ENCODE results near the gene TBX1. TPM values are rescaled to one million over a fixed set of nuclear protein-coding genes. Genes with fewer than 3 reads are reported as not detected.

Gene TBX1
- total RNA-seq, 1 experiment from 2014 or later = not detected

DNA sequence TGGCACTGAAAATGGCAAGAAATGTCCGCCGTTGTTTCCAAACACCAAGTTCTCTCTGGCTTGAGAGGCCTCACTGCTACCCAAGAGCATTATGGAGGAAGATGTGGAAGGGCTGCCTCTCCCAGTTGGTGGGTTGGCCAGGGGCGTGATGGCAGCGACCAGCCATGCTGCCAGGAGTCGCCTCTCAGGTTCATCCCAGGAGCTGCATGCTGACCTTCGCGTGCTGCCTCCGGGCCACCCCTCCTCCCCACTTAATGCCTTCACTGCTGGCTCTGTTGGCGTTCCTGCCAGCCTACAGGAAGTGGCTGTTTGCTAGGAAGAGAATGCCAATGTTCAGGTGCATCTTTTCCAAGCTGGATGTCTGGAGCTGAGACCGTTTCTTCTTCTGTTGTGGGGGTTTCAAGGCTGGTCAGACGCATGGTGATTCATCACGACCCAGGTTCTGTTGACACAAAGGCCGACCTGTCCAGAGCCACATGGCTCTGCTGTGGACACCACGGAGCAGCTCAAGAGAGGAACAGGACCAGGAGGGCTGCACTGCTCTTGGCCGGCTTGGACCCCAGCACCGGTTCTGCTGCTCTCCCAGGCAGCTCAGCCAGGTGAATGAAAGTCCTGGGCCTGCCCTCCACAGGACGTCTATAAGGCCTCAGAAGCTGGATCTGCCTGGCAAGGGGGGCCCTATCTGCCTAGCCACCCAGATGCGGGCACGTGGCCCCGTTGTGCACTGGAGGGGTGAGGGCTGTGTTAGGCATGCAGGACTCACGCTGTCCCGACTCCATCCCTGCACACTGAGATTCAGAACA, 25.1 kb downstream of the TBX1 start:
- H3K36me3 Mint-ChIP-seq (ENCODE audit: insufficient read depth, unreplicated experiment) = peaks cover 5% of the 10 kb centered on the region
- H3K27me3 Mint-ChIP-seq (ENCODE audit: unreplicated experiment) = no peaks in the 10 kb centered on the region
- no peaks in the 10 kb centered on the region for H3K4me1 Mint-ChIP-seq (ENCODE audit: low read depth, unreplicated experiment)
- DNase-seq = no peak
- no TSS peak for BruUV-seq (replicated peaks)
- CTCF ChIA-PET = no interaction called here
- no peak overlapping the region for H3K27ac Mint-ChIP-seq (ENCODE audit: unreplicated experiment)
- intact Hi-C loops (cut with micrococcal nuclease; ENCODE audit: unreplicated experiment) = no loop called here
- H3K4me3 Mint-ChIP-seq (ENCODE audit: low read depth, unreplicated experiment) = no peak overlapping the region
- TF ChIP-seq, protein P1, sequence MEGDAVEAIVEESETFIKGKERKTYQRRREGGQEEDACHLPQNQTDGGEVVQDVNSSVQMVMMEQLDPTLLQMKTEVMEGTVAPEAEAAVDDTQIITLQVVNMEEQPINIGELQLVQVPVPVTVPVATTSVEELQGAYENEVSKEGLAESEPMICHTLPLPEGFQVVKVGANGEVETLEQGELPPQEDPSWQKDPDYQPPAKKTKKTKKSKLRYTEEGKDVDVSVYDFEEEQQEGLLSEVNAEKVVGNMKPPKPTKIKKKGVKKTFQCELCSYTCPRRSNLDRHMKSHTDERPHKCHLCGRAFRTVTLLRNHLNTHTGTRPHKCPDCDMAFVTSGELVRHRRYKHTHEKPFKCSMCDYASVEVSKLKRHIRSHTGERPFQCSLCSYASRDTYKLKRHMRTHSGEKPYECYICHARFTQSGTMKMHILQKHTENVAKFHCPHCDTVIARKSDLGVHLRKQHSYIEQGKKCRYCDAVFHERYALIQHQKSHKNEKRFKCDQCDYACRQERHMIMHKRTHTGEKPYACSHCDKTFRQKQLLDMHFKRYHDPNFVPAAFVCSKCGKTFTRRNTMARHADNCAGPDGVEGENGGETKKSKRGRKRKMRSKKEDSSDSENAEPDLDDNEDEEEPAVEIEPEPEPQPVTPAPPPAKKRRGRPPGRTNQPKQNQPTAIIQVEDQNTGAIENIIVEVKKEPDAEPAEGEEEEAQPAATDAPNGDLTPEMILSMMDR (IDR thresholded peaks at IDR 0.05; ENCODE audit: unreplicated experiment) = no peak
- no peaks in the 10 kb centered on the region for H3K9me3 Mint-ChIP-seq (ENCODE audit: low read depth, unreplicated experiment)

DNA sequence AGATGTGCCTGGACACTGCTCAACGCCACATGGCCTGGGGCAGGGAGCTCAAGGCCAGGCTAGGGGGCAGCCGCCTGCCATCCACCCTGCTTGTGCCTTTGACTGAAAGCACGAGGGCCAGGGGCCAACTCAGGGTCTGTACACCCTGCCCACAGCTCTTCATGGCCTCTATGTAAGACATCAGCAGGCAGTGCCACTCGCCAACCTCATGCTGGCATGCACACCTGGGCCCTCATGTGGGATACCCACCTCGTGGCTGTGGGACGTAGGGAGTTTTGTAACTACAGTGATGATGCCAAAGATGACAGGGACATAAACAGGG, 25.6 kb downstream of the TBX1 start:
- BruUV-seq (replicated peaks) = no TSS peak
- no peaks in the 10 kb centered on the region for H3K27me3 Mint-ChIP-seq (ENCODE audit: unreplicated experiment)
- H3K9me3 Mint-ChIP-seq (ENCODE audit: low read depth, unreplicated experiment) = no peaks in the 10 kb centered on the region
- no peak overlapping the region for H3K27ac Mint-ChIP-seq (ENCODE audit: unreplicated experiment)
- H3K4me3 Mint-ChIP-seq (ENCODE audit: low read depth, unreplicated experiment) = no peak overlapping the region
- CTCF ChIA-PET = no interaction called here
- intact Hi-C loops (cut with micrococcal nuclease; ENCODE audit: unreplicated experiment) = no loop called here
- H3K36me3 Mint-ChIP-seq (ENCODE audit: insufficient read depth, unreplicated experiment) = peaks cover 5% of the 10 kb centered on the region
- no peak for DNase-seq
- TF ChIP-seq, protein P1 (IDR thresholded peaks at IDR 0.05; ENCODE audit: unreplicated experiment) = no peak
- H3K4me1 Mint-ChIP-seq (ENCODE audit: low read depth, unreplicated experiment) = no peaks in the 10 kb centered on the region

- Mint-ChIP-seq H3K4me3 (ENCODE audit: low read depth, unreplicated experiment) (no peak overlapping the region), H3K27me3 (ENCODE audit: unreplicated experiment) (no peaks in the 10 kb centered on the region), H3K4me1 (ENCODE audit: low read depth, unreplicated experiment) (no peaks in the 10 kb centered on the region), H3K9me3 (ENCODE audit: low read depth, unreplicated experiment) (no peaks in the 10 kb centered on the region), H3K36me3 (ENCODE audit: insufficient read depth, unreplicated experiment) (peaks cover 5% of the 10 kb centered on the region), H3K27ac (ENCODE audit: unreplicated experiment) (no peak overlapping the region)
- DNase-seq = no peak
- BruUV-seq (replicated peaks) = no TSS peak
- intact Hi-C loops (cut with micrococcal nuclease; ENCODE audit: unreplicated experiment) = no loop called here
- TF ChIP-seq, protein P1 (IDR thresholded peaks at IDR 0.05; ENCODE audit: unreplicated experiment) = no peak
- CTCF ChIA-PET = no interaction called here
Observed at GRCh38 chr22:19786959-19787848, 26.6 kb downstream of the TBX1 start.

GRCh38 chr22:19787849-19788141, 27.2 kb downstream of the TBX1 start:
- TF ChIP-seq, protein P1 (IDR thresholded peaks at IDR 0.05; ENCODE audit: unreplicated experiment) = no peak
- Mint-ChIP-seq H3K9me3 (ENCODE audit: low read depth, unreplicated experiment) (no peaks in the 10 kb centered on the region), H3K27me3 (ENCODE audit: unreplicated experiment) (no peaks in the 10 kb centered on the region), H3K4me3 (ENCODE audit: low read depth, unreplicated experiment) (no peak overlapping the region), H3K36me3 (ENCODE audit: insufficient read depth, unreplicated experiment) (peaks cover 5% of the 10 kb centered on the region), H3K27ac (ENCODE audit: unreplicated experiment) (no peak overlapping the region), H3K4me1 (ENCODE audit: low read depth, unreplicated experiment) (no peaks in the 10 kb centered on the region)
- BruUV-seq (replicated peaks) = no TSS peak
- no peak for DNase-seq
- intact Hi-C loops (cut with micrococcal nuclease; ENCODE audit: unreplicated experiment) = no loop called here
- CTCF ChIA-PET = no interaction called here

All from Calu3 (cell line).